Esophagus (tissue), 2 donors: ENCODE measurements around the gene CD4. TPM values are rescaled to one million over a fixed set of nuclear protein-coding genes. Genes with fewer than 3 reads are reported as not detected.

ENCODE experiments used
- H3K27ac ChIP-seq, 2 donors: one replicate each; pipeline ENCODE4 v1.5.1; 2013; ENCODE audit warnings: low read depth in 2 of 2, mild to moderate bottlenecking in 2 of 2, inconsistent platforms in 1 of 2, low read length in 1 of 2, moderate library complexity in 1 of 2
- H3K27me3 ChIP-seq, 2 donors: one replicate each; pipeline ENCODE4 v1.6.1; 2013; ENCODE audit warnings: low read length in 2 of 2, control low read depth in 1 of 2, mild to moderate bottlenecking in 1 of 2; ENCODE audit not compliant: insufficient read depth in 2 of 2, control insufficient read depth in 1 of 2
- H3K36me3 ChIP-seq, 2 donors: one replicate each; pipeline ENCODE4 v1.6.1; 2013; ENCODE audit warnings: low read length in 1 of 2; ENCODE audit not compliant: control insufficient read depth in 2 of 2, insufficient read depth in 2 of 2
- H3K4me1 ChIP-seq, 2 donors: one replicate each; pipeline ENCODE4 v1.6.1; 2013; ENCODE audit warnings: low read length in 1 of 2; ENCODE audit not compliant: control insufficient read depth in 2 of 2, insufficient read depth in 2 of 2
- H3K4me3 ChIP-seq, 2 donors: one replicate each; pipeline ENCODE4 v1.5.1; 2013; ENCODE audit warnings: low read length in 2 of 2, mild to moderate bottlenecking in 2 of 2, low read depth in 1 of 2, moderate library complexity in 1 of 2
- H3K9me3 ChIP-seq, 2 donors: one replicate each; pipeline ENCODE4 v1.6.1; 2013; ENCODE audit warnings: mild to moderate bottlenecking in 2 of 2, low read depth in 1 of 2, low read length in 1 of 2, moderate library complexity in 1 of 2; ENCODE audit not compliant: control insufficient read depth in 2 of 2, insufficient read depth in 1 of 2
- WGBS, 2 donors: extraction: QIAGEN DNeasy Blood & Tissue Kit; methylation state at CpG; one replicate each; pipeline ENCODE4 v1.1.7; 2013; 5-methylcytosine and 5-hydroxymethylcytosine counted together
- polyA plus RNA-seq, 2 donors: library from polyadenylated mRNA; stranded (reverse); fragments of 200-250 nt; gene quantifications; one replicate each; pipeline ENCODE4 v1.2.3, GENCODE V29; 2013
- donor health status: healthy with polysubstance abuse.
- donor health status: Bipolar disorder and iron deficiency.

Gene CD4
- polyA plus RNA-seq, 2 donors, result 1.4 to 2.3 TPM

- H3K9me3 ChIP-seq, result no peaks in the 10 kb centered on the region
- 4% methylated on average over 24 of the region's 24 CpGs for WGBS, 2 donors
- H3K4me3 ChIP-seq, result peak overlapping the region; percentile 65 to 96
- peaks cover 6 to 33% of the 10 kb centered on the region in 2 donors for H3K36me3 ChIP-seq
- peak overlapping the region; percentile 100 for H3K27ac ChIP-seq
- H3K27me3 ChIP-seq, result no peaks in the 10 kb centered on the region
- peaks cover 0 to 4% of the 10 kb centered on the region in 2 donors for H3K4me1 ChIP-seq
Observed at GRCh38 chr12:6752167-6752920, 37.0 kb upstream of the CD4 start.

- H3K9me3 ChIP-seq, result no peaks in the 10 kb centered on the region
- H3K27ac ChIP-seq, result peak within 1 kb of the TSS; percentile 100
- H3K4me3 ChIP-seq, result peak within 1 kb of the TSS; percentile 65 to 96
- peaks cover 4 to 26% of the 10 kb centered on the region in 2 donors for H3K36me3 ChIP-seq
- WGBS, 2 donors, result 0% methylated on average over 61 to 62 of the region's 62 CpGs
- peaks cover 0 to 4% of the 10 kb centered on the region in 2 donors for H3K4me1 ChIP-seq
- H3K27me3 ChIP-seq, result no peaks in the 10 kb centered on the region
Observed at GRCh38 chr12:6752921-6753771, 36.2 kb upstream of the CD4 start, which contains the start of gene MLF2. TSS of gene MLF2 (minus strand) at chr12:6753141. CDS start at chr12:6752334, 807 bp downstream.

- Histone ChIP-seq H3K4me3 (no peak overlapping the region), H3K27ac (peak overlapping the region; percentile 3 to 100), H3K4me1 (peaks cover 0 to 4% of the 10 kb centered on the region in 2 donors), H3K36me3 (peaks cover 4 to 21% of the 10 kb centered on the region in 2 donors), H3K9me3 (no peaks in the 10 kb centered on the region), H3K27me3 (no peaks in the 10 kb centered on the region)
- 0 to 1% methylated on average over 7 of the region's 7 CpGs for WGBS, 2 donors
Observed at GRCh38 chr12:6753772-6754356, 35.5 kb upstream of the CD4 start.

- Histone ChIP-seq H3K4me3 (no peak overlapping the region), H3K4me1 (peaks cover 0 to 4% of the 10 kb centered on the region in 2 donors), H3K9me3 (no peaks in the 10 kb centered on the region), H3K27me3 (no peaks in the 10 kb centered on the region), H3K36me3 (peaks cover 4 to 17% of the 10 kb centered on the region in 2 donors), H3K27ac (no peak overlapping the region)
- 88 to 92% methylated on average over 2 of the region's 2 CpGs for WGBS, 2 donors
Observed at GRCh38 chr12:6754411-6754810, 34.9 kb upstream of the CD4 start.

- H3K27me3 ChIP-seq, result no peaks in the 10 kb centered on the region
- no peaks in the 10 kb centered on the region for H3K4me1 ChIP-seq
- no peaks in the 10 kb centered on the region for H3K36me3 ChIP-seq
- no peak overlapping the region for H3K27ac ChIP-seq
- WGBS, 2 donors, result 77 to 87% methylated on average over 8 of the region's 8 CpGs
- H3K9me3 ChIP-seq, result no peaks in the 10 kb centered on the region
- no peak overlapping the region for H3K4me3 ChIP-seq
Observed at GRCh38 chr12:6757028-6757690, 32.2 kb upstream of the CD4 start.

- Histone ChIP-seq H3K27ac (no peak overlapping the region), H3K4me3 (no peak overlapping the region), H3K36me3 (no peaks in the 10 kb centered on the region), H3K9me3 (no peaks in the 10 kb centered on the region), H3K27me3 (no peaks in the 10 kb centered on the region), H3K4me1 (no peaks in the 10 kb centered on the region)
- 85 to 87% methylated on average over 9 of the region's 9 CpGs for WGBS, 2 donors
Observed at GRCh38 chr12:6758506-6759095, 30.7 kb upstream of the CD4 start.

GRCh38 chr12:6759741-6760140, 29.6 kb upstream of the CD4 start:
- 88% methylated on average over 5 of the region's 5 CpGs for WGBS, 2 donors
- Histone ChIP-seq H3K9me3 (no peaks in the 10 kb centered on the region), H3K27me3 (no peaks in the 10 kb centered on the region), H3K27ac (no peak overlapping the region), H3K4me1 (peaks cover 0 to 4% of the 10 kb centered on the region in 2 donors), H3K4me3 (no peak overlapping the region), H3K36me3 (no peaks in the 10 kb centered on the region)

GRCh38 chr12:6763380-6763779, 25.9 kb upstream of the CD4 start:
- 43 to 54% methylated on average over 4 of the region's 4 CpGs for WGBS, 2 donors
- no peaks in the 10 kb centered on the region for H3K36me3 ChIP-seq
- H3K9me3 ChIP-seq, result no peaks in the 10 kb centered on the region
- peak overlapping the region; percentile 91 to 96 for H3K27ac ChIP-seq
- no peaks in the 10 kb centered on the region for H3K27me3 ChIP-seq
- peaks cover 2 to 16% of the 10 kb centered on the region in 2 donors for H3K4me1 ChIP-seq
- H3K4me3 ChIP-seq, result no peak overlapping the region
